HEK293 (cell line): Measurements from ENCODE around the gene EIPR1.
"Not testable (repeated sequence)": the region's sequence is repeated elsewhere in the genome, so short reads cannot be mapped to it uniquely, and the experiment has no call there.

Experiments used
- CTCF ChIA-PET: fragments of 350-600 bp; formaldehyde crosslinking; extraction: SDS; loops from one replicate; lab custom pipeline; 2021; ENCODE audit warnings: antibody characterized with exemption; lab: Yijun Ruan, JAX
- POLR2A ChIA-PET: fragments of 300-600 bp; formaldehyde crosslinking; extraction: SDS; loops from one replicate; lab custom pipeline; 2020; ENCODE audit warnings: antibody characterized with exemption, inconsistent platforms; lab: Yijun Ruan, JAX
- H3K27ac ChIP-seq: fragments of 200-500 bp; sonication (Bioruptor generic); 2 replicates; pipeline ENCODE4 v1.5.1; 2014; ENCODE audit warnings: low read depth, low read length, control low read depth, inconsistent platforms; ENCODE audit errors: extremely low read depth
- H3K36me3 ChIP-seq, 2 experiments: fragments of 200-500 bp in 1 of 2; sonication (Bioruptor generic) in 1 of 2; 1 replicate in 1 of 2; 2 replicates in 1 of 2; pipeline ENCODE4 v1.5.1; 2014 to 2017; ENCODE audit warnings: inconsistent platforms in 2 of 2, low read length in 2 of 2; ENCODE audit not compliant: control insufficient read depth in 2 of 2, insufficient read depth in 1 of 2
- H3K4me1 ChIP-seq: fragments of 200-500 bp; sonication (Bioruptor generic); 2 replicates; pipeline ENCODE4 v1.5.1; 2014; ENCODE audit warnings: mild to moderate bottlenecking, low read length, inconsistent platforms; ENCODE audit not compliant: control insufficient read depth, insufficient read depth
- H3K4me3 ChIP-seq: 2 replicates; pipeline ENCODE4 v1.5.1; 2011; ENCODE audit warnings: low read depth, mild to moderate bottlenecking, control low read depth, low read length, moderate library complexity
- H3K9me3 ChIP-seq: fragments of 200-500 bp; sonication (Bioruptor generic); 2 replicates; pipeline ENCODE4 v1.5.1; 2014; ENCODE audit warnings: low read depth, low read length, inconsistent platforms; ENCODE audit not compliant: control insufficient read depth, insufficient read depth
- CTCF ChIP-seq: fragments of 450-650 bp; formaldehyde crosslinking; IDR thresholded peaks from 2 replicates; pipeline ENCODE4 v1.5.1; 2016; ENCODE audit warnings: missing biosample characterization, missing genetic modification characterization
- GLIS1 ChIP-seq: fragments of 450-650 bp; formaldehyde crosslinking; IDR thresholded peaks from 2 replicates; pipeline ENCODE4 v1.5.1; 2016; ENCODE audit warnings: missing biosample characterization, missing genetic modification characterization
- HOXD13 ChIP-seq: sonication (generic); formaldehyde crosslinking; IDR thresholded peaks from 2 replicates; pipeline ENCODE4 v1.8.0; 2022; ENCODE audit warnings: missing genetic modification reagents, borderline replicate concordance
- KLF10 ChIP-seq: fragments of 450-650 bp; IDR thresholded peaks from 2 replicates; pipeline ENCODE4 v1.5.1; 2018; ENCODE audit warnings: missing biosample characterization, mild to moderate bottlenecking, missing genetic modification characterization
- MEIS1 ChIP-seq: sonication (generic); formaldehyde crosslinking; IDR thresholded peaks from 2 replicates; pipeline ENCODE4 v1.8.1; 2022; ENCODE audit warnings: missing genetic modification reagents, mild to moderate bottlenecking, borderline replicate concordance
- PRDM1 ChIP-seq: fragments of 450-650 bp; formaldehyde crosslinking; IDR thresholded peaks from 2 replicates; pipeline ENCODE4; 2016; ENCODE audit warnings: missing biosample characterization, missing genetic modification characterization
- WT1 ChIP-seq: fragments of 450-650 bp; formaldehyde crosslinking; IDR thresholded peaks from 2 replicates; pipeline ENCODE4 v1.5.1; 2016; ENCODE audit warnings: missing biosample characterization, missing genetic modification characterization
- ZIC2 ChIP-seq: fragments of 450-650 bp; formaldehyde crosslinking; IDR thresholded peaks from 2 replicates; pipeline ENCODE4 v1.5.1; 2016; ENCODE audit warnings: missing biosample characterization, missing genetic modification characterization
- ZNF114 ChIP-seq: fragments of 450-650 bp; formaldehyde crosslinking; IDR thresholded peaks from 2 replicates; pipeline ENCODE4 v1.5.0; 2017; ENCODE audit warnings: missing biosample characterization, missing genetic modification characterization
- ZNF133 ChIP-seq: fragments of 450-650 bp; formaldehyde crosslinking; IDR thresholded peaks from 2 replicates; pipeline ENCODE4 v1.5.1; 2016; ENCODE audit warnings: missing biosample characterization, missing genetic modification characterization
- ZNF211 ChIP-seq: fragments of 450-650 bp; formaldehyde crosslinking; IDR thresholded peaks from 2 replicates; pipeline ENCODE4 v1.5.1; 2016; ENCODE audit warnings: low read depth, missing biosample characterization, missing genetic modification characterization
- ZNF324 ChIP-seq: fragments of 450-650 bp; formaldehyde crosslinking; IDR thresholded peaks from 2 replicates; pipeline ENCODE4 v1.5.1; 2016; ENCODE audit warnings: missing biosample characterization, missing genetic modification characterization
- ZNF391 ChIP-seq: fragments of 450-650 bp; formaldehyde crosslinking; IDR thresholded peaks from 2 replicates; pipeline ENCODE4 v1.5.1; 2016; ENCODE audit warnings: low read depth, missing biosample characterization, missing genetic modification characterization, borderline replicate concordance
- ZNF398 ChIP-seq: fragments of 450-650 bp; formaldehyde crosslinking; IDR thresholded peaks from 2 replicates; pipeline ENCODE4 v1.5.1; 2017; ENCODE audit warnings: missing biosample characterization, missing genetic modification characterization
- ZNF416 ChIP-seq: fragments of 450-650 bp; formaldehyde crosslinking; IDR thresholded peaks from 2 replicates; pipeline ENCODE4 v1.5.1; 2016; ENCODE audit warnings: missing biosample characterization, missing genetic modification characterization
- ZNF514 ChIP-seq: fragments of 450-650 bp; formaldehyde crosslinking; IDR thresholded peaks from 2 replicates; pipeline ENCODE4 v1.5.1; 2016; ENCODE audit warnings: missing biosample characterization, missing genetic modification characterization
- ZNF548 ChIP-seq: fragments of 450-650 bp; formaldehyde crosslinking; IDR thresholded peaks from 2 replicates; pipeline ENCODE4 v1.5.1; 2016; ENCODE audit warnings: missing biosample characterization, missing genetic modification characterization
- ZNF561 ChIP-seq: fragments of 450-650 bp; IDR thresholded peaks from 2 replicates; pipeline ENCODE4 v1.5.1; 2018; ENCODE audit warnings: missing biosample characterization, missing genetic modification characterization, borderline replicate concordance
- ZNF596 ChIP-seq: fragments of 450-650 bp; IDR thresholded peaks from 2 replicates; pipeline ENCODE4 v1.5.0; 2018; ENCODE audit warnings: missing biosample characterization, mild to moderate bottlenecking, missing genetic modification characterization, moderate library complexity
- ZNF600 ChIP-seq: fragments of 450-650 bp; formaldehyde crosslinking; IDR thresholded peaks from 2 replicates; pipeline ENCODE4 v1.5.1; 2016; ENCODE audit warnings: missing biosample characterization, missing genetic modification characterization
- ZNF639 ChIP-seq: fragments of 450-650 bp; formaldehyde crosslinking; IDR thresholded peaks from 2 replicates; pipeline ENCODE4 v1.5.1; 2016; ENCODE audit warnings: missing biosample characterization, missing genetic modification characterization
- ZNF776 ChIP-seq: fragments of 450-650 bp; formaldehyde crosslinking; IDR thresholded peaks from 2 replicates; pipeline ENCODE4 v1.5.0; 2017; ENCODE audit warnings: missing biosample characterization, missing genetic modification characterization, borderline replicate concordance

The EIPR1 gene

GRCh38 chr2:3284657-3285630 lies 92.7 kb downstream of the EIPR1 start (continued):
- TF ChIP-seq GLIS1 (no peak), ZNF416 (tag by site-specific recombination) (no peak)

- H3K4me1 ChIP-seq, CTCF ChIA-PET, H3K27ac ChIP-seq, POLR2A ChIA-PET, H3K36me3 ChIP-seq, H3K4me3 ChIP-seq, H3K9me3 ChIP-seq: not testable (repeated sequence)
These were observed 93.6 kb downstream of the EIPR1 start for GRCh38 chr2:3283876-3284656.

GRCh38 chr2:3283206-3283605 lies 94.4 kb downstream of the EIPR1 start:
- Histone ChIP-seq H3K4me1 (no peaks in the 10 kb centered on the region), H3K9me3 (no peaks in the 10 kb centered on the region), H3K36me3 (no peaks in the 10 kb centered on the region), H3K27ac (no peak overlapping the region), H3K4me3 (no peak overlapping the region)
- POLR2A ChIA-PET = no interaction called here
- CTCF ChIA-PET = no interaction called here
- TF ChIP-seq CTCF (tag by site-specific recombination) (no peak), ZNF324 (no peak), HOXD13 (CRISPR knock-in tag) (no peak), KLF10 (tag by site-specific recombination) (no peak), ZNF600 (tag by site-specific recombination) (no peak)

- POLR2A ChIA-PET = no interaction called here
- CTCF ChIA-PET = interaction anchor here (0.6 kb wide), 1 partner anchor 86 kb away, joined by 4 read pairs; no protein-coding TSS in a partner anchor
- Histone ChIP-seq H3K27ac (no peak overlapping the region), H3K4me1 (no peaks in the 10 kb centered on the region), H3K36me3 (no peaks in the 10 kb centered on the region), H3K4me3 (no peak overlapping the region), H3K9me3 (no peaks in the 10 kb centered on the region)
- no peak for TF ChIP-seq ZNF211 (tag by site-specific recombination)
- no peak for TF ChIP-seq ZNF114 (tag by site-specific recombination)
- TF ChIP-seq ZNF639 (tag by site-specific recombination) = no peak
- no peak for TF ChIP-seq MEIS1
- no peak for TF ChIP-seq ZNF514 (tag by site-specific recombination)
- no peak for TF ChIP-seq ZNF561 (tag by site-specific recombination)
- TF ChIP-seq ZNF391 (tag by site-specific recombination) = no peak
- TF ChIP-seq ZIC2 (tag by site-specific recombination) = no peak
- TF ChIP-seq ZNF596 = no peak
- TF ChIP-seq ZNF776 (tag by site-specific recombination) = no peak
- TF ChIP-seq WT1 = no peak
- no peak for TF ChIP-seq GLIS1
- no peak for TF ChIP-seq PRDM1 (tag by site-specific recombination)
- no peak for TF ChIP-seq ZNF133
- TF ChIP-seq ZNF548 (tag by site-specific recombination) = no peak
- TF ChIP-seq ZNF398 (tag by site-specific recombination) = no peak
These were observed 95.3 kb downstream of the EIPR1 start for GRCh38 chr2:3282056-3282998.
